HG02678 (cell line): Measurements from ENCODE around the gene GART.
A peak's percentile ranks its signal among the peaks of the same experiment; 100 is the strongest.

ENCODE experiments used
- ATAC-seq: cut with Tn5 transposase; IDR thresholded peaks from one replicate; pipeline ENCODE4 v1.9.1; 2021; ENCODE audit warnings: mild to moderate bottlenecking, moderate library complexity; ENCODE audit not compliant: unreplicated experiment

GART gene

DNA sequence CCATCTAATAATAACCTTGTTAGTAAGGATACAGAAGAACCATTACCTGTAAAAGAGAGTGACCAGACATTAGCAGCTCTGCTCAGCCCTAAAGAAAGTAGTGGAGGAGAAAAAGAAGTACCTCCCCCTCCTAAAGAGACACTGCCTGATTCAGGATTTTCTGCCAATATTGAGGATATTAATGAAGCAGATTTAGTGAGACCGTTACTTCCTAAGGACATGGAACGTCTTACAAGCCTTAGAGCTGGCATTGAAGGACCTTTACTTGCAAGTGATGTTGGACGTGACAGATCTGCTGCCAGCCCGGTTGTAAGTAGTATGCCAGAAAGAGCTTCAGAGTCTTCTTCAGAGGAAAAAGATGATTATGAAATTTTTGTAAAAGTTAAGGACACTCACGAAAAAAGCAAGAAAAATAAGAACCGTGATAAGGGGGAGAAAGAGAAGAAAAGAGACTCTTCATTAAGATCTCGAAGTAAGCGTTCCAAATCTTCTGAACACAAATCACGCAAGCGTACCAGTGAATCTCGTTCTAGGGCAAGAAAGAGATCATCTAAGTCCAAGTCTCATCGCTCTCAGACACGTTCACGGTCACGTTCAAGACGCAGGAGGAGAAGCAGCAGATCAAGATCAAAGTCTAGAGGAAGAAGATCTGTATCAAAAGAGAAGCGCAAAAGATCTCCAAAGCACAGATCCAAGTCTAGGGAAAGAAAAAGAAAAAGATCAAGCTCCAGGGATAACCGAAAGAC is 12.5 kb upstream of the GART start:
- ATAC-seq: no peak

DNA sequence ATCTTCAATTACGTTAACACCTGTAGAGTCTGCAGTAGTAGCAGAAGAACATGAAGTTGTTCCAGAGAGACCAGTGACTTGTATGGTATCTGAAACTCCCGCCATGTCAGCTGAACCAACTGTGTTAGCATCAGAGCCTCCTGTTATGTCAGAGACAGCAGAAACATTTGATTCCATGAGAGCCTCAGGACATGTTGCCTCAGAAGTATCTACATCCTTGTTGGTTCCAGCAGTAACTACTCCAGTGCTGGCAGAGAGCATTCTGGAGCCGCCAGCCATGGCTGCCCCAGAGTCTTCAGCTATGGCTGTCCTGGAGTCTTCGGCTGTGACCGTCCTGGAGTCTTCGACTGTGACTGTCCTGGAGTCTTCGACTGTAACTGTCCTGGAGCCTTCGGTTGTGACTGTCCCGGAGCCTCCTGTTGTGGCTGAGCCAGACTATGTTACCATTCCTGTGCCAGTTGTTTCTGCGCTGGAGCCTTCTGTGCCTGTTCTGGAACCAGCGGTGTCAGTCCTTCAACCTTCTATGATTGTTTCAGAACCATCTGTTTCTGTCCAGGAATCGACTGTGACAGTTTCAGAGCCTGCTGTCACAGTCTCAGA is 11.2 kb upstream of the GART start:
- ATAC-seq: no peak

DNA sequence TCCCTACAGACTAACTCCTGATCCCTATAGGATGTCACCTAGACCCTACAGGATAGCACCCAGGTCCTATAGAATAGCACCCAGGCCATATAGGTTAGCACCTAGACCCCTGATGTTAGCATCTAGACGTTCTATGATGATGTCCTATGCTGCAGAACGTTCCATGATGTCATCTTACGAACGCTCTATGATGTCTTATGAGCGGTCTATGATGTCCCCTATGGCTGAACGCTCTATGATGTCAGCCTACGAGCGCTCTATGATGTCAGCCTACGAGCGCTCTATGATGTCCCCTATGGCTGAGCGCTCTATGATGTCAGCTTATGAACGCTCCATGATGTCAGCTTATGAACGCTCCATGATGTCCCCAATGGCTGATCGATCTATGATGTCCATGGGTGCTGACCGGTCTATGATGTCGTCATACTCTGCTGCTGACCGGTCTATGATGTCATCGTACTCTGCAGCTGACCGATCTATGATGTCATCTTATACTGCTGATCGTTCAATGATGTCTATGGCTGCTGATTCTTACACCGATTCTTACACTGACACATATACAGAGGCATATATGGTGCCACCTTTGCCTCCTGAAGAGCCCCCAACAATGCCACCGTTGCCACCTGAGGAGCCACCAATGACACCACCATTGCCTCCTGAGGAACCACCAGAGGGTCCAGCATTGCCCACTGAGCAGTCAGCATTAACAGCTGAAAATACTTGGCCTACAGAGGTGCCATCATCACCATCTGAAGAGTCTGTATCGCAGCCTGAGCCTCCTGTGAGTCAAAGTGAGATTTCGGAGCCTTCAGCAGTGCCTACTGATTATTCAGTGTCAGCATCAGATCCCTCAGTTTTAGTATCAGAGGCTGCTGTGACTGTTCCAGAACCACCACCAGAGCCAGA is 10.4 kb upstream of the GART start:
- ATAC-seq: no peak

DNA sequence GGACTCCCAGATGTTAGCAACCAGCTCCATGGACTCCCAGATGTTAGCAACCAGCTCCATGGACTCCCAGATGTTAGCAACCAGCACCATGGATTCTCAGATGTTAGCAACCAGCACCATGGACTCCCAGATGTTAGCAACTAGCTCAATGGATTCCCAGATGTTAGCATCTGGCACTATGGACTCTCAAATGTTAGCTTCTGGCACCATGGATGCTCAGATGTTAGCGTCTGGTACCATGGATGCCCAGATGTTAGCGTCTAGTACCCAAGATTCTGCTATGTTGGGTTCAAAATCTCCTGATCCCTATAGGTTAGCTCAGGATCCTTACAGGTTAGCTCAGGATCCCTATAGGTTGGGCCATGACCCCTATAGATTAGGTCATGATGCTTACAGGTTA is 9.7 kb upstream of the GART start:
- ATAC-seq: no peak

DNA sequence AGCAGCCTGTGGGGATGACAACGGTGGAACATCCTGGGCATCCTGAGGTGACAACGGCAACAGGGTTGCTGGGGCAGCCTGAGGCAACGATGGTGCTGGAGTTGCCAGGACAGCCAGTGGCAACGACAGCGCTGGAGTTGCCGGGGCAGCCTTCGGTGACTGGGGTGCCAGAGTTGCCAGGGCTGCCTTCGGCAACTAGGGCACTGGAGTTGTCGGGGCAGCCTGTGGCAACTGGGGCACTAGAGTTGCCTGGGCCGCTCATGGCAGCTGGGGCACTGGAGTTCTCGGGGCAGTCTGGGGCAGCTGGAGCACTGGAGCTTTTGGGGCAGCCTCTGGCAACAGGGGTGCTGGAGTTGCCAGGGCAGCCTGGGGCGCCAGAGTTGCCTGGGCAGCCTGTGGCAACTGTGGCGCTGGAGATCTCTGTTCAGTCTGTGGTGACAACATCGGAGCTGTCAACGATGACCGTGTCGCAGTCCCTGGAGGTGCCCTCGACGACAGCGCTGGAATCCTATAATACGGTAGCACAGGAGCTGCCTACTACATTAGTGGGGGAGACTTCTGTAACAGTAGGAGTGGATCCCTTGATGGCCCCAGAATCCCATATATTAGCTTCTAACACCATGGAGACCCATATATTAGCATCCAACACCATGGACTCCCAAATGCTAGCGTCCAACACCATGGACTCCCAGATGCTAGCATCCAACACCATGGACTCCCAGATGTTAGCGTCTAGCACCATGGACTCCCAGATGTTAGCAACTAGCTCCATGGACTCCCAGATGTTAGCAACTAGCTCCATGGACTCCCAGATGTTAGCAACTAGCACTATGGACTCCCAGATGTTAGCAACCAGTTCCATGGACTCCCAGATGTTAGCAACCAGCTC is 9.1 kb upstream of the GART start:
- ATAC-seq: no peak

DNA sequence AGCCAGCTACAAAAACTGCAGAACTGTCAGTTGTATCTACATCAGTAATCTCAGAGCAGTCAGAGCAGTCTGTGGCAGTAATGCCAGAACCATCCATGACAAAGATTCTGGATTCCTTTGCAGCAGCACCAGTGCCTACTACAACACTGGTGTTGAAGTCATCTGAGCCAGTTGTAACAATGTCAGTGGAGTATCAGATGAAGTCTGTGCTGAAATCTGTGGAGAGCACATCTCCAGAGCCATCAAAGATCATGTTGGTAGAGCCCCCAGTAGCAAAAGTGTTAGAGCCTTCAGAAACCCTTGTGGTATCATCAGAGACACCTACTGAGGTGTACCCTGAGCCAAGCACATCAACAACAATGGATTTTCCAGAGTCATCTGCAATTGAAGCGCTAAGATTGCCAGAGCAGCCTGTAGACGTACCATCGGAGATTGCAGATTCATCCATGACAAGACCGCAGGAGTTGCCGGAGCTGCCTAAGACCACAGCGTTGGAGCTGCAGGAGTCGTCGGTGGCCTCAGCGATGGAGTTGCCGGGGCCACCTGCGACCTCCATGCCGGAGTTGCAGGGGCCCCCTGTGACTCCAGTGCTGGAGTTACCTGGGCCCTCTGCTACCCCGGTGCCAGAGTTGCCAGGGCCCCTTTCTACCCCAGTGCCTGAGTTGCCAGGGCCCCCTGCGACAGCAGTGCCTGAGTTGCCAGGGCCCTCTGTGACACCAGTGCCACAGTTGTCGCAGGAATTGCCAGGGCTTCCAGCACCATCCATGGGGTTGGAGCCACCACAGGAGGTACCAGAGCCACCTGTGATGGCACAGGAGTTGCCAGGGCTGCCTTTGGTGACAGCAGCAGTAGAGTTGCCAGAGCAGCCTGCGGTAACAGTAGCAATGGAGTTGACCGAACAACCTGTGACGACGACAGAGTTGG is 8.2 kb upstream of the GART start:
- ATAC-seq: no peak

DNA sequence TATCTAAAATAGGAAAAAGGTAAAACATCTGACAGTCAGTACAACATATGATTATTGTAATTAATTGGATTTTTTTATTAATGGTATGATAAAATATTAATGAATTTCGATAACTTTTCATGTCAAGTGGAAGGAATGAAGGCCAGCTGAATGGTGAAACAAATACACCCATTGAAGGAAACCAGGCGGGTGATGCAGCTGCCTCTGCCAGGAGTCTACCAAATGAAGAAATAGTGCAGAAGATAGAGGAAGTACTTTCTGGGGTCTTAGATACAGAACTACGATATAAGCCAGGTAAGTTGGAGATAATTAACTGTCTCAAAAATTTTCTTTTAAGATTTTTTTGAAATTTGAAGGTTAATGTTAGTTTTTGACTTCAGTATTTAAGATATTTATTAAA is 4.2 kb upstream of the GART start:
- ATAC-seq: no peak

DNA sequence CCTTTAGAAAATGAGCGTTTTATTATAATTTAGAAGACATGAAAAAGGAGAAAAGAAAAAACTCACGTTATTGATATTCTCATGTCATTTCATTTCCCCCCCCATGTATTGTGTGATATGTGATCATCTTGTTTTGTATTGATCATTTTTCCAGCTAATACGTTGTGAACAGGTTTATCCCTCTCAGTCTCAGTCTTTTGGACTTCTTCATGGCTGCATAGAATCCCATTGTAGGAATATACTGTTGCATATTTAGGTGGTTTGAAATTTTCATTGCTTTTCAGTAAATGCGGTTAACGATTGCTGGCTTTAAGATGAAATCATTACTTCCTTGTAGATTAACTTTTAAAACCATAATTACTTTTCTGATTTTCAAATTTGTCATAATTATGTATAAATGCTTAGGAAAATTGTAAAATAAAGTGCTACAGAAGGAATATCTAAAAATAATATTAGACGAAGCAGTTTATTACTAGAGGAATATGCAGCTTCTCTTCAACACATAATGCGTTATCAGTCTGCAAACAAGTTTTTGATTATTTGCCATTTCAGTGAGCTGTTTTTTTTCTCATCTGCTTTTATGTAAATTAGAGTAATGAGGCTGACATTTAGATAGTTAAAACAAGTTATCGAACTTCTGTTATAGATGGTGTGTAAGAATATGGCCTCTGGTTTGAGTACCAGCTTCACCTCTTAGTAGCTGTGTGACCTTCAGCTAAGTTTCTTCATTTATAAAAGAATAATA is 2.7 kb upstream of the GART start:
- no peak for ATAC-seq

DNA sequence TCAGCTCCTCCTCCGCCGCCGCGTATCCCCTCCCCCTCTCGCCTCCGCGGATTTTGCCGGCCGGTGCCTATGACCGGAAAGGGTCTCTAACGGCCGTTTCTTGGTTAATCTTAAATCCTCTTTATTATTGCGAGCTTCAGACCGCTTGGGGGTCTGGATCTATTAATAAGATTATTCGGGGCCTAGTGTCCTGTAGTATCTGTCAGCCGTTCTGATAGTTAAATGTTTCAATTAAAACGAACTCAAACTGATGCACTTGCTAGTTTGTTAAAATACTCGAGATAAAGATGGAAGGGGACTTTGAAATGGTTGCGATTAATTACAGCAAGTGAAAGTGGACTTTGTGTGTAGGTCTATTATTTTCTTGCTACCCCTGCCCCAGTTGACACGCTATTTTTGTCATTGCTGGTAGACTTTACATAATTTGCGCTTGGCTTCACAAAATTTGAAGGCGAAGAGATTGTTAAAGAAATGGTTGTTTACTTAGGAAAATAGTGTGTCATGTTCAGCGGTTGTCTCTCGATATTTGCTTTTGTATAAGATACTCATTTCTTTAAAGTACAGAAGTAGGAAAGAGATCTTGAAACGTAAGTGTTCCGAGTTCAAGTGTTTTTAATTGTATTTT is 1.7 kb upstream of the GART start:
- ATAC-seq: peak; percentile 13

DNA sequence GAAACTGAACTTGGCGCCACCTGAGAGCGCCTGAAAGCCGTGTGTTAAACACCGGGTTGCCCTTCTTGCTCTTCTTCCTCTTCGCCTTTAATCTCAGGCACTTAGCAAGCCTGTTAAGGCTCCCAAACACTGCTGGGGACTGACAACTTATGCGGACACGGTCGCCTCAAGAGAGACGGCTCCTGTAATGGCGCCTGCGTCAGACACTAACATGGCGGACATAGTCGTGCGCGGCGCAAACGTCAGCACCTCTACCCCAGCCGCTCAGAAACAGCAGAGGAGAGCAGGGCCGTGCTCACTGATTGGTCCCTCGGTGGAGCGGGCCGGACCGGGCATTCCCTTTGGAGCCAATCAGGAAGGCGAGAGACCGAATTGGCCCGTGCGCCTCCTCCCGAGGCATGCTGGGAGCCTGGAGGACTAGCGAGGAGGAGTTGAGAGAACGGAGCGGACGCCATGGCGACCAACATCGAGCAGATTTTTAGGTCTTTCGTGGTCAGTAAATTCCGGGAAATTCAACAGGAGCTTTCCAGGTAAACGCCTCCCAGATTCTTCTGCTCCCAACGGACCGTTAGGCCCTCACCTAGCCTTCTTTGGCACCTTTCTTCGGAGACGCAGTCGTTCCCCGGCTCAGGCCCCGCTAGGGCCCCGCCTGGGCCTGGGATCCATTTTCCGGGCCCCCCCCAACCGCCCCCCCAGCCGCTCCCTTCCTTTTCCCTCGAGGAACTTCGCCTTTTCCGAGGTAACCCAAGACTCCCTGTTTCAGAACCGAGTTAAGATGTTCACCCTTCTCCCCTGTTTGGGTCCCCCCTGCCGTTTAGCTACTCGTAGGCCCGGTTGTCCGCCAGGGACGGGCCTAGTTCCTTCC is 955 bp upstream of the GART start, which contains the start of gene SON:
SON (plus strand) TSS at position 399 of the 865 bp plus-strand sequence; CDS start at position 454, 55 bp downstream.
- ATAC-seq: peak; percentile 93

DNA sequence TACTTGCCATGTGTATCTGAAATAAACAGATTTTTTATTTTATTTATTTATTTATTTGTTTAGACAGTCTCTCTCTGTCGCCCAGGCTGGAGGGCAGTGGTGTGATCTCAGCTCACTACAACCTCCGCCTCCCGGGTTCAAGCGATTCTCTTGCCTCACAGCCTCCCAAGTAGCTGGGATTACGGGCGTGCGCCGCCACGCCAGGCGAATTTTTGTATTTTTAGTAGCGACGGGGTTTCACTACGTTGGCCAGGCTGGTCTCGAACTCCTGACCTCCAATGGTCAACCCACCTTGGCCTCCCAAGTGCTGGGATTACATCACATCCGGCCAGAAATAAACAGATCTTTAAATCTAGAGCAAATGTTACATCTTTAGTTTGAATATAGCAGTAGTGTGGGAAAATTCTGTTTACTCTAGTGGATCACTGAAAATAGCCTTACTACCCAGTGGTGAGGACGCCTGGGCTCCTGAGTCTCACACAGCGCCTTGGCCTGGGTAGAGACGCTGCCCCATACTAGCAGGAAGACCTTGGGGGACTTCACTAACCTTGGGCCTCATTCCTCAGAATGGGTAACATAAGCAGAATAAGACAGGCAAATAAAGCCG is 709 bp downstream of the GART start:
- ATAC-seq: no peak

DNA sequence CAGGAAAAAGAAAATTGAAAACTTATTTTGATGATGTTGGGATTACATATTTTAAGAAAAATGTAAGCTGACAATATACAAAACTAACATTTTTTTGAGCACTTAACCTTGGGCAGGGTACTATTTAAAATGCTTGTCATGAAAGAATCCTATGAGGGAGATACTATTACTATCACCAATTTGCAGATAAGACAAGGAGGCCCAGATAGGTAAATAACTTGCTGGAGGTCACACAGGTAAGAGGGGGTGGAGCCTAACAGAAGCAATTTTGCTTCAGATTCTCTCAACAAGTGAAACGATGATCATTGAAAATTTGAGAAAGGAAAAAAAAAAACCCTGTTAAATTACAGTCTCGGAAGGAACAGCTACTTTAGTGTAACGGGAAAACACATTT is 1.2 kb downstream of the GART start:
- no peak for ATAC-seq

DNA sequence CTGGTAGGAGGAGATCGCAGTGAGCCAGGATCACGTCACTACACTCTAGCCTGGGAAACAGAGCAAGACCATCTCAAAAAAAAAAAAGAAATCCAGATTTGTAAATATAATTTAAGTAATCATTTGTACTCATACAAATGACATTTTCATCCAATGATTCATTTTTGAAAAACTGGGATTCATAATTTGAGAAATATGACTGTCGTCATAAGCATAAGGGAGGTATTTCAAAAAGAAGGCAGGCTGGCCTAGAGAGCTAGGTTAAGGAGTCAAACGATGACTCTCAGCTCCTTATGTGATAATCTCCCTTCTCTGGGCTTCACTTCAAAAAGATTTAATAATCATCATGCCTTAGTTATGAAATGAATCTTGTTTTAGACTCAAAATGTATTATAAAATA is 2.3 kb downstream of the GART start:
- no peak for ATAC-seq

DNA sequence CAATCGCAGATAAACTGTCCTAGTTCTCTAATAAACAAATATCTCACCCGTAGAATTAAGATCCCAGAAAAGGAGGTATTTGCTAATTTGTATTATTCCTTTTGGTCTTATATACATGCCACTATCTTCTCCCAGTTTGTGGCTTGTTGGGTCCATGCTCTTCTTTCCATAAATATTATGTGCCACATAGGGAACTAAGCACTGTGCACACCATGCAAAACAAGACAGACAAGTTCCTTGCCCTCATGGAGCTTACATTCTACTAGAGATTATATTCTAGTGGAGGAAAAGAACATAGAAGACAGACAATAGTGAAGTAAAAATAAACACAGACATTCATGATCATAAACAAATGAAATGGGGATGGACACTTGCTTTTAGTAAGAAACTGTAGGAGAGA is 4.7 kb downstream of the GART start:
- ATAC-seq: no peak

DNA sequence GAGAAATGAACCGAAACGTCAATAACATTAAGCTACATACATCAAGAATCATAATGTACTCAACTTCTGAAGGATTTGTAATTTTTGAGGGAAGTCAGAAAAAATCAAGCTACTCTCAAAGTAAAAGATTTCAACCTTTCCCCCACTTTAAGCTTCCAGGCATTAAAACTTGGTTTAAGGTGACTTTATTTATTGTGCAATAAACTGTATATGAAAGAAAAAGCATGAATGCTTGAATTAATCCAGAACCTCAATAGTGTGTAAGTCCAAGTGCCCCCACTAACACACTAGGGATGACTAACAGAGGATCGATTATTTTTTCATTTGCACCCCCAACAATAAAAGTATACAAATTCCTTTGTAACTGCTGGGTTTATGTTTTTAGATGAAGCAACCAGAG is 10.9 kb downstream of the GART start:
- ATAC-seq: no peak

DNA sequence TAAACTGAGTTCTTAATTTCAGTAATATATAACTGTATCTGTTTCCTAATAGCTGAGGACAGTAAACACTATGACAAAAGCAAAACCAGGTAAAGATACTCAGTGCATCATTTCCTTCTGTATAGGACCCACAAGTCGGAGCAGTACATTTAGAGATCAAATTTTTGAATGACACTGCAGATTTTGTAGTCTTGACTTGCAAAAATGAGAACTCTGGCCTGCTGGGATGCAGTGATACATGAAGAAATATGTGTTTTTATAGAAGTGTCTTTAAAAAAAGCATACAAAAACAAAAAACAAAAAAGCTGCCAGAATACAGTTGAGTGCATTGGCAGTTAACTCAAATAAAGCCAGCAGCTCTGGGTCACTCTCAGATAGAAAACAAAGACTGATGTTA is 19.0 kb downstream of the GART start:
- no peak for ATAC-seq

DNA sequence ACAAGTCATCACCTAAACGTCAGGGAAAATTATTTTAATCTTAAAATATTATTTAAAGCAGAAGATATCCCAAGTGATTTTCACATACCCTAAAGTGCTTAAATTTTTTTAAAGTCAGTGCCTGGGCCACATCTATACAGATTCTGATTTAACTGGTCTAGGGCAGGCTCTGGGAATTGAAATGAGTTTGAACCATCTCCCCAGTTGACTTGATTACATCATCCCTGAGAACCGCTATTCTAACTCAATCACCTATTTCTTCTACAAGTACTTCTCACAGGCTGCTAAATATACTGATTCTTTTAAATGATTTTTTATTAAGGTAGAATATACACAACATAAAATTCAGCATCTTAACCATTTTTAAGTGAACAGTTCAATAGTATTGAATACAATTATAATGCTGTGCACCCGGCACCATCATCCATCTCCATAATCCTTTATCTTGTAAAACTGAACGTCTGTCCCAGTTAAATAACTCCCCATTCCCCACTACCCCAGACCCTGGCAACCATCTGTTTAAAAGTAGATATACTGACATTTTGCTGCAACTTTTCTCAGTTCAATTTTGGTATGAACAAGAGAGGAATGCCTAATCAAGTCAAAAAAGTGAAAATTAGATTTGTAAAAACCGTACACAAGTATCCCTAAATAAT is 19.5 kb downstream of the GART start:
- no peak for ATAC-seq
